ENCODE data around the gene GAS2L1.
A peak's percentile ranks its signal among the peaks of the same experiment; 100 is the strongest.

Gene GAS2L1

GRCh38 chr22:29312218-29313125 is 6.0 kb downstream of the GAS2L1 start:
- TF ChIP-seq CTCF (IDR thresholded peaks at IDR 0.05) = no peak

GRCh38 chr22:29313126-29313575 is 6.7 kb downstream of the GAS2L1 start:
- TF ChIP-seq CTCF (IDR thresholded peaks at IDR 0.05) = peak; percentile 49

GRCh38 chr22:29313576-29314466 is 7.4 kb downstream of the GAS2L1 start:
- TF ChIP-seq CTCF (IDR thresholded peaks at IDR 0.05) = no peak

- TF ChIP-seq CTCF (IDR thresholded peaks at IDR 0.05) = no peak
Measured at GRCh38 chr22:29314537-29315285, 8.3 kb downstream of the GAS2L1 start.

- TF ChIP-seq CTCF (IDR thresholded peaks at IDR 0.05) = no peak
Measured at GRCh38 chr22:29315286-29316140, 9.1 kb downstream of the GAS2L1 start, which contains the start of gene RASL10A. Gene RASL10A, minus strand, starts transcription at chr22:29315697. Its CDS starts 451 bp downstream, at chr22:29315246.

- no peak for TF ChIP-seq CTCF (IDR thresholded peaks at IDR 0.05)
Measured at GRCh38 chr22:29316141-29316828, 9.8 kb downstream of the GAS2L1 start.
